Activated naive CD8-positive, alpha-beta T cell (primary cell): ENCODE results near the gene KIAA2012.

Source experiments
- H3K27ac Mint-ChIP-seq: one replicate; pipeline ENCODE4 v1.8.0; 2021; ENCODE audit warnings: mixed read lengths
- H3K27me3 Mint-ChIP-seq: one replicate; pipeline ENCODE4 v1.8.0; 2021; ENCODE audit warnings: mixed read lengths
- H3K36me3 Mint-ChIP-seq: one replicate; pipeline ENCODE4 v1.8.0; 2021; ENCODE audit warnings: mixed read lengths
- H3K4me1 Mint-ChIP-seq: one replicate; pipeline ENCODE4 v1.8.0; 2021; ENCODE audit warnings: low read depth, mixed read lengths
- H3K4me3 Mint-ChIP-seq: one replicate; pipeline ENCODE4 v1.8.0; 2021; ENCODE audit warnings: mild to moderate bottlenecking, mixed read lengths
- H3K9me3 Mint-ChIP-seq: one replicate; pipeline ENCODE4 v1.8.0; 2021; ENCODE audit warnings: low read depth, mixed read lengths

Gene KIAA2012

DNA sequence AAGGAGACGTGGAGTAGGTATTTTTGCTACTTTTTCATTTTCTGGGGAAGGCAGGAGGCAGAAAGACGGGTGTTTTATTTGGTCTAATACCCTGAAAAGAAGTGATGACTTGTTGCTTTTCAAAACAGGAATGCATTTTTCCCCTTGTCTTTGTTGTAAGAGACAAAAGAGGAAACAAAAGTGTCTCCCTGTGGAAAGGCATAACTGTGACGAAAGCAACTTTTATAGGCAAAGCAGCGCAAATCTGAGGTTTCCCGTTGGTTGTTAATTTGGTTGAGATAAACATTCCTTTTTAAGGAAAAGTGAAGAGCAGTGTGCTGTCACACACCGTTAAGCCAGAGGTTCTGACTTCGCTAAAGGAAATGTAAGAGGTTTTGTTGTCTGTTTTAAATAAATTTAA, 36.0 kb upstream of the KIAA2012 start:
- Mint-ChIP-seq H3K36me3 (no peaks in the 10 kb centered on the region), H3K9me3 (no peaks in the 10 kb centered on the region), H3K27me3 (peaks cover 29% of the 10 kb centered on the region), H3K27ac (no peak overlapping the region), H3K4me3 (no peak overlapping the region), H3K4me1 (peaks cover 10% of the 10 kb centered on the region)

- no peaks in the 10 kb centered on the region for H3K36me3 Mint-ChIP-seq
- no peaks in the 10 kb centered on the region for H3K9me3 Mint-ChIP-seq
- H3K4me1 Mint-ChIP-seq: peaks cover 3% of the 10 kb centered on the region
- no peak overlapping the region for H3K27ac Mint-ChIP-seq
- H3K27me3 Mint-ChIP-seq: peaks cover 31% of the 10 kb centered on the region
- H3K4me3 Mint-ChIP-seq: no peak overlapping the region
Measured at GRCh38 chr2:202038471-202039277, 34.4 kb upstream of the KIAA2012 start.

- Mint-ChIP-seq H3K27ac (no peak overlapping the region), H3K4me1 (peaks cover 3% of the 10 kb centered on the region), H3K36me3 (no peaks in the 10 kb centered on the region), H3K4me3 (no peak overlapping the region), H3K9me3 (no peaks in the 10 kb centered on the region), H3K27me3 (peaks cover 32% of the 10 kb centered on the region)
Measured at GRCh38 chr2:202039278-202040078, 33.6 kb upstream of the KIAA2012 start.

GRCh38 chr2:202040079-202040844, 32.8 kb upstream of the KIAA2012 start:
- no peaks in the 10 kb centered on the region for H3K9me3 Mint-ChIP-seq

GRCh38 chr2:202042444-202042843, 30.6 kb upstream of the KIAA2012 start:
- H3K4me3 Mint-ChIP-seq: no peak overlapping the region
- H3K9me3 Mint-ChIP-seq: no peaks in the 10 kb centered on the region
- no peaks in the 10 kb centered on the region for H3K4me1 Mint-ChIP-seq
- no peaks in the 10 kb centered on the region for H3K36me3 Mint-ChIP-seq
- no peak overlapping the region for H3K27ac Mint-ChIP-seq
- peaks cover 39% of the 10 kb centered on the region for H3K27me3 Mint-ChIP-seq

More at GRCh38 chr2:202040079-202040844, 32.8 kb upstream of the KIAA2012 start:
- Mint-ChIP-seq H3K4me1 (no peaks in the 10 kb centered on the region), H3K36me3 (no peaks in the 10 kb centered on the region), H3K27ac (no peak overlapping the region), H3K4me3 (no peak overlapping the region), H3K27me3 (peaks cover 36% of the 10 kb centered on the region)

DNA sequence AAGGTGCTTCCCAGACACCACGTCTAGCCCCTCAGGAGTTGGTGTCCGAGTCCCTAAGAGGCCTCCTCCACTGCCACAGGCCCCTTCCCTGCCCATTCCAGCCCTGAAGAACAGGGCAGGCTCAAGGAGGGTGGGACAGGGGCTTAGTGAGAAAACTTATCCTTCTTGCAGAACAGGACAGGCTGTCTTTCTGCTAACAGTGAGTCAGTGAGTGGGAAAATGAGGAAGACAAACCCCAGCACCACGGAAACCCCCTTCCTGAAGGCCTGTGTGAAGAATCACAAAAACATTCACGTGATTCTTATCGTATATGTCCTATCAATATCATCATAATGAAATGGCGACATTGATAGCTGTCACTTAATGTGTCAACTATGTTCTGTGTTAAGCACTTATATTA, 29.6 kb upstream of the KIAA2012 start:
- Mint-ChIP-seq H3K27ac (no peak overlapping the region), H3K27me3 (peaks cover 35% of the 10 kb centered on the region), H3K4me3 (no peak overlapping the region), H3K4me1 (no peaks in the 10 kb centered on the region), H3K9me3 (no peaks in the 10 kb centered on the region), H3K36me3 (no peaks in the 10 kb centered on the region)

- Mint-ChIP-seq H3K4me3 (no peak overlapping the region), H3K9me3 (no peaks in the 10 kb centered on the region), H3K27me3 (peaks cover 25% of the 10 kb centered on the region), H3K4me1 (no peaks in the 10 kb centered on the region), H3K27ac (no peak overlapping the region), H3K36me3 (no peaks in the 10 kb centered on the region)
Measured at GRCh38 chr2:202044777-202045176, 28.3 kb upstream of the KIAA2012 start.

DNA sequence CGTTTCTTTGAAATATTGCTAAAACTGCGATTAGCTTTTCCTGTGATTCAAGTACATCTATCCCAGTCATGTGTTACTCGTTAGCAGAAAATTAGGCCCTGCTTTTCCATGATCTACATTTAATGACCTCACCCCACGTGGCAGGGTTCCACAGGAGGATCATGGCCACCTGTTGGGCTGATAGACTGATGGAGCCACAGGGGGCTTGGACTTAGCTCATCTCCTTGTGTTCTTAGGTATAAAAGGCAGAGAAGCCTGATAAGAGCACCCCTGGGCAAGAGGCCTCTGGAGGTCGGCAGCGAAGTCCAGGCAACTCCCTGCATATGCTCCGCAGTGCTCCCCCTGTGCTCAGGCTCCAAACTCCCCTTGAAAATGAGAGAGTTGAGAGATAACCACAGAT, 26.5 kb upstream of the KIAA2012 start:
- Mint-ChIP-seq H3K4me3 (no peak overlapping the region), H3K4me1 (no peaks in the 10 kb centered on the region), H3K36me3 (no peaks in the 10 kb centered on the region), H3K27me3 (peaks cover 17% of the 10 kb centered on the region), H3K9me3 (no peaks in the 10 kb centered on the region), H3K27ac (no peak overlapping the region)

DNA sequence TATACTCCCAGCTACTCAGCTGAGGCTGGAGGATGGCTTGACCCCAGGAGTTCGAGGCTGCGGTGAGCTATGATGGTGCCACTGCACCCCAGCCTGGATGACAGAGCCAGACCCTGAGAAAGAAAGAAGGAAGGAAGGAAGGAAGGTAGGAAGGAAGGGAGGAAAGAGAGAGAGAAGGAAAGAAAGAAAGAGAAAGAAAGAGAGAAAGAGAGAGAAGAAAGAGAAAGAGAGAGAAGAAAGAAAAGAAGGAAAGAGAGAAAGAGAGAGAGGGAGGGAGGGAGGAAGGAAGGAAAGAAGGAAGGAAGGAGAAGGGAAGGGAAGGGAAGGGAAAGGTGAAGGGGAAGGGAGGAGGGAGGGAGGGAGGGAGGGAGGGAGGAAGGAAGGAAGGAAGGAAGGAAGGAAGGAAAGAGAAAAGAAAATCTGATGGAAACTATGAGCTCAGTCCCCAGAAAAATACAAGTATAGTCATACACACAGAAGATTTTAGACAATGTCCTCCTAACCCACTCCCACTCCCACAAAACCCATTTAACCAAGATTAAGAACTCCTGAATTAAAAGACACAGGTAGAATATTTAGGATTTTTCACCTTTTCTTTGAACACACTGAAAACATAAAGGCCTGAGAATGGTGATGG, 23.8 kb upstream of the KIAA2012 start:
- H3K4me3 Mint-ChIP-seq: no peak overlapping the region
- H3K36me3 Mint-ChIP-seq: no peaks in the 10 kb centered on the region
- no peaks in the 10 kb centered on the region for H3K4me1 Mint-ChIP-seq
- H3K27me3 Mint-ChIP-seq: peaks cover 20% of the 10 kb centered on the region
- no peaks in the 10 kb centered on the region for H3K9me3 Mint-ChIP-seq
- H3K27ac Mint-ChIP-seq: no peak overlapping the region

DNA sequence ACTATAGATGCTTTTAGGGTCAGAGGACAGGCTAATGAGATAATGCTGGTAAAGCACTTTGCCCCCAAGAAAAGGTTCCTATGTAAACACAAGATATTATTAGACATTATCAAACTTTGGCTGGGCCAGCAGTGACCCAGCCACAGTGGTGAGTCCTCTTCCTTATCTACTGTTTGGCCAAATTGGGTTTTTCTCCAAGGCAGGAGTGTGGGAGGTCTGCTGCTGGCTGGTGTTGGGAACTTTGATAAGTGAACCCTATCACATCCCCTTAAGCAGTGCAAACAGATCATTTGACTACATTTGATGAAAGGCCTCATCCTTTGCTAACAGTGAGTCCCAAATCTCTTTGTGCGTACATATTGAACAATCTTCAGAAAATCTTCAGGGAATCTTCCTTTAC, 23.2 kb upstream of the KIAA2012 start:
- Mint-ChIP-seq H3K27me3 (peaks cover 23% of the 10 kb centered on the region), H3K4me1 (no peaks in the 10 kb centered on the region), H3K27ac (no peak overlapping the region), H3K9me3 (no peaks in the 10 kb centered on the region), H3K36me3 (no peaks in the 10 kb centered on the region), H3K4me3 (no peak overlapping the region)

DNA sequence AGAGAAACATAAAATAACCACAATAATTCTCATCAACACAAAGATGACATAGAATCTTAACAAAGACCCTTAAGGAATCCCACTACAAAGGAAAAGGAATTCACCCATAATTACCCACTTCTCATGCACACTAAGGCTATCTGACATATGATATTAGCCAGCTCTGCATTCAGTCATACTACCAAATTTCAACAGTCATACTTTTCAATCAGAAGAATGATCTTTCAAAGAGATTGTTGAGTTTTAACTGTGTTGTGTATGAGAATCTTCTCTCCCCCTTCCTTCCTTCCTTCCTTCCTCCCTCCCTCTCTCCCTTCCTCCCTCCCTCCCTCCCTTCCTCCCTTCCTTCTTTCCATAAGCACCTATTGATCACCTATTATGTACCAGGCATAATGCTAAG, 22.4 kb upstream of the KIAA2012 start:
- no peaks in the 10 kb centered on the region for H3K36me3 Mint-ChIP-seq
- no peak overlapping the region for H3K27ac Mint-ChIP-seq
- no peaks in the 10 kb centered on the region for H3K4me1 Mint-ChIP-seq
- no peaks in the 10 kb centered on the region for H3K9me3 Mint-ChIP-seq
- H3K27me3 Mint-ChIP-seq: peaks cover 22% of the 10 kb centered on the region
- no peak overlapping the region for H3K4me3 Mint-ChIP-seq

DNA sequence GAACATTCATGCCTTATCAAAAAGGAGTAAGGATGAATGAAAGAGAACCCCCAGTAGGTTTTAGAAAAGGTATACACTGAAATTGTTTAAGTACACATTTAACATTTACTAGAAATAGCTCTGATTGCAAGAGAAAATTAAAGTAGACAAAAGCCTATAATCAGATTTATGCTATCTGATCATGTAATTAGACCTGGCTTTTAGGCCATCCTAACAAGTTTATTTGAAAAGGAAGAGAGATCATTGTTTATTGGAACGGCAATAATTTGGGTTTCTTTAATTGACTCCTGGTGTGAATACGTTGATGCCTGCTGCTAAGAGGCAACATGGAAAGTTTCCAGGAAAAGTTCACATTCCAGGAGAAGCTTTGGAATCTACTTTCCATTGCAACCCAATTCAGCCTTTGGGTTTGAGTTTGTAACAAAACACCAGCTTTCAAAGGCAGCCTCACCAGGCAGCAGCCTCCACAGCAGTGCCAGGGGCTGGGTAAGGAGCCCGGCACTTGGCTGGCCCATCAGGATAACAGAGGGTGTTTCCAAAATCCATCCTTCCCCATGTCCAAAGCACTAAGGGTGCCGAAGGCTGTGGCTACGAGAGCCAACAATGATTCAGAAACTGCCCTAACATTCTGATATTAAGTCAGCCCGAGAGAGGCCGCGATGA, 21.4 kb upstream of the KIAA2012 start:
- H3K4me3 Mint-ChIP-seq: no peak overlapping the region
- H3K27me3 Mint-ChIP-seq: peaks cover 26% of the 10 kb centered on the region
- no peaks in the 10 kb centered on the region for H3K9me3 Mint-ChIP-seq
- H3K4me1 Mint-ChIP-seq: no peaks in the 10 kb centered on the region
- no peak overlapping the region for H3K27ac Mint-ChIP-seq
- no peaks in the 10 kb centered on the region for H3K36me3 Mint-ChIP-seq

DNA sequence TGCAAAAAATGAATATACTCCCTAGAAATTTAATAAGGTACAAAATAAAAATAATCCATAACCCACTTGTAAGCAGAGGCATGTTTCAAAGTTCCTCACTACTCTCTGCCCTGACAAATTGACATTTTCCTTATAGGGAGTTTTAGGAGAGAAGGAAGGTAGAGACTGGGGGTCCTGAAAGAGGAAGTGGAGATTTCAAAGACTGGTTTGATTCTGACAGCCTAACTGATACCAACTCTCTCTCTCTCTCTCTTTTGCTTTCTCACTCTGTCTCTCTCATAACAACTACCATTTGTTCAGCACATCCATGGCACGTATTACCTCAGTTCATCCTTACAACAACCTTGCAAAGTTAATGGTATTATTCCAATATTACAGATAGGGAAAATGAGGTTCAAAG, 20.8 kb upstream of the KIAA2012 start:
- Mint-ChIP-seq H3K4me3 (no peak overlapping the region), H3K36me3 (no peaks in the 10 kb centered on the region), H3K9me3 (no peaks in the 10 kb centered on the region), H3K27ac (no peak overlapping the region), H3K4me1 (no peaks in the 10 kb centered on the region), H3K27me3 (peaks cover 27% of the 10 kb centered on the region)

DNA sequence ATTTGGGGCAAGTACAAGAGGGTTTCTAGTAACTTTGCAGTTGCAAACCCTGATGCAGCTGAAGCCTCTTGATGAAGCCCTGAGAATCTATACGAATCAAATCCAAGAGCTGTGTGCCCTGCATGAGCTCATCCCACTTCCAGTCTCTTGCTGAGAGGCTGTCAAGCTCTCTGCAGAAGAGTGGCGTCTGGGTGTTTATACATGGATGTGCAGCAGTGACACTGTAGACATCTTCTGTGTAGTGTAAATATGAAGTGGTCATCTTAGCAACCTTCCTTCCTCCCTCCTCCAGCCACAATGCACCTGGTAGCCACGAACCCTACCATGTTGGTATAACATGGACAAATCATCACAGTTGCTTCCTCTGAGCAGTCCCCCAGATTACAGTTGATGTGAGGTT, 18.4 kb upstream of the KIAA2012 start:
- Mint-ChIP-seq H3K36me3 (no peaks in the 10 kb centered on the region), H3K4me1 (no peaks in the 10 kb centered on the region), H3K27ac (no peak overlapping the region), H3K4me3 (no peak overlapping the region), H3K9me3 (no peaks in the 10 kb centered on the region), H3K27me3 (peaks cover 37% of the 10 kb centered on the region)
